H9 (cell line): ENCODE results near the gene IGFBP3. TPM values are rescaled to one million over a fixed set of nuclear protein-coding genes. Genes with fewer than 3 reads are reported as not detected.

ENCODE experiments used
- DNase-seq: peaks from one replicate; pipeline ENCODE4 v3.0.0-alpha.2; 2017
- H2AFZ ChIP-seq: one replicate; pipeline ENCODE4 v1.6.1; 2013; ENCODE audit warnings: mild to moderate bottlenecking, low read length, control low read depth, moderate library complexity
- H2AK5ac ChIP-seq: 2 replicates; pipeline ENCODE4 v1.6.1; 2013; ENCODE audit warnings: low read length, control low read depth, mixed read lengths; ENCODE audit not compliant: insufficient read length
- H2BK120ac ChIP-seq: one replicate; pipeline ENCODE4 v1.6.1; 2013; ENCODE audit warnings: low read depth, mild to moderate bottlenecking, low read length, control low read depth, inconsistent platforms; ENCODE audit not compliant: poor library complexity, severe bottlenecking
- H2BK12ac ChIP-seq: 2 replicates; pipeline ENCODE4 v1.6.1; 2013; ENCODE audit warnings: low read length, control low read depth, mixed read lengths, low read depth; ENCODE audit not compliant: insufficient read length
- H2BK15ac ChIP-seq: 2 replicates; pipeline ENCODE4 v1.6.1; 2013; ENCODE audit warnings: low read depth, low read length, control low read depth
- H2BK20ac ChIP-seq: one replicate; pipeline ENCODE4 v1.6.1; 2013; ENCODE audit warnings: low read depth, mild to moderate bottlenecking, low read length, control low read depth, inconsistent platforms; ENCODE audit not compliant: poor library complexity, severe bottlenecking
- H2BK5ac ChIP-seq: 2 replicates; pipeline ENCODE4 v1.6.1; 2013; ENCODE audit warnings: low read length, control low read depth, mixed read lengths; ENCODE audit not compliant: insufficient read length
- H3K14ac ChIP-seq: 2 replicates; pipeline ENCODE4 v1.6.1; 2013; ENCODE audit warnings: low read length, control low read depth; ENCODE audit not compliant: insufficient read depth
- H3K18ac ChIP-seq: 2 replicates; pipeline ENCODE4 v1.6.1; 2013; ENCODE audit warnings: low read depth, mild to moderate bottlenecking, mixed read lengths, low read length, control low read depth; ENCODE audit not compliant: insufficient read length
- H3K23ac ChIP-seq: 2 replicates; pipeline ENCODE4 v1.6.1; 2013; ENCODE audit warnings: low read length, control low read depth, mixed read lengths, low read depth; ENCODE audit not compliant: insufficient read length
- H3K23me2 ChIP-seq: 2 replicates; pipeline ENCODE4 v1.6.1; 2013; ENCODE audit warnings: low read depth, mild to moderate bottlenecking, mixed read lengths, low read length, control low read depth; ENCODE audit not compliant: insufficient read length, poor library complexity, severe bottlenecking
- H3K27ac ChIP-seq: 2 replicates; pipeline ENCODE4 v1.5.1; 2013; ENCODE audit warnings: low read length, control low read depth, mixed read lengths, low read depth; ENCODE audit not compliant: insufficient read length
- H3K27me3 ChIP-seq: 2 replicates; pipeline ENCODE4 v1.6.1; 2013; ENCODE audit warnings: low read length, control low read depth, inconsistent platforms; ENCODE audit not compliant: insufficient read depth
- H3K4ac ChIP-seq: 2 replicates; pipeline ENCODE4 v1.6.1; 2013; ENCODE audit warnings: low read depth, mild to moderate bottlenecking, control low read depth, inconsistent platforms, low read length, moderate library complexity
- H3K4me1 ChIP-seq: 2 replicates; pipeline ENCODE4 v1.6.1; 2013; ENCODE audit warnings: low read length, control low read depth, inconsistent platforms; ENCODE audit not compliant: insufficient read depth
- H3K4me2 ChIP-seq: 2 replicates; pipeline ENCODE4 v1.6.1; 2013; ENCODE audit warnings: low read length, control low read depth, mixed read lengths; ENCODE audit not compliant: insufficient read length, insufficient read depth
- H3K56ac ChIP-seq: 2 replicates; pipeline ENCODE4 v1.6.1; 2013; ENCODE audit warnings: low read depth, mild to moderate bottlenecking, mixed read lengths, low read length, control low read depth; ENCODE audit not compliant: insufficient read length
- H3K79me1 ChIP-seq: 2 replicates; pipeline ENCODE4 v1.6.1; 2013; ENCODE audit warnings: low read depth, mild to moderate bottlenecking, moderate library complexity, low read length, control low read depth, inconsistent platforms; ENCODE audit not compliant: insufficient read depth, poor library complexity, severe bottlenecking
- H3K79me2 ChIP-seq: 2 replicates; pipeline ENCODE4 v1.6.1; 2013; ENCODE audit warnings: low read length, control low read depth, inconsistent platforms; ENCODE audit not compliant: insufficient read depth
- H3K9ac ChIP-seq: 2 replicates; pipeline ENCODE4 v1.6.1; 2013; ENCODE audit warnings: low read length, control low read depth, mixed read lengths; ENCODE audit not compliant: insufficient read length; ENCODE audit errors: extremely low read depth
- H3K9me3 ChIP-seq: one replicate; pipeline ENCODE4 v1.6.1; 2013; ENCODE audit warnings: low read depth, low read length, inconsistent platforms; ENCODE audit not compliant: control insufficient read depth
- H3T11ph ChIP-seq: one replicate; pipeline ENCODE4 v1.6.1; 2013; ENCODE audit warnings: mild to moderate bottlenecking, low read length, control low read depth, inconsistent platforms
- H4K20me1 ChIP-seq: one replicate; pipeline ENCODE4 v1.6.1; 2013; ENCODE audit not compliant: control insufficient read depth, insufficient read length, insufficient read depth
- H4K5ac ChIP-seq: 2 replicates; pipeline ENCODE4 v1.6.1; 2013; ENCODE audit warnings: low read depth, mild to moderate bottlenecking, mixed read lengths, low read length, control low read depth; ENCODE audit not compliant: insufficient read length
- H4K8ac ChIP-seq: replicated peaks from 2 replicates; pipeline ENCODE4 v1.6.1; 2013; ENCODE audit warnings: low read length, control low read depth, mixed read lengths, low read depth; ENCODE audit not compliant: insufficient read length
- H4K91ac ChIP-seq: 2 replicates; pipeline ENCODE4 v1.6.1; 2013; ENCODE audit warnings: low read depth, mild to moderate bottlenecking, moderate library complexity, mixed read lengths, low read length, control low read depth; ENCODE audit not compliant: insufficient read length
- H3K27ac Mint-ChIP-seq, 3 experiments: 2 replicates in 2 of 3; 3 replicates in 1 of 3; pipeline ENCODE4 v1.8.0; 2020 to 2021; ENCODE audit warnings: mixed read lengths in 3 of 3, mild to moderate bottlenecking in 1 of 3, moderate library complexity in 1 of 3
- H3K27me3 Mint-ChIP-seq: 2 replicates; pipeline ENCODE4 v1.8.0; 2021; ENCODE audit warnings: low read depth, mild to moderate bottlenecking, moderate library complexity, mixed read lengths
- H3K36me3 Mint-ChIP-seq, 3 experiments: 2 replicates in 2 of 3; 3 replicates in 1 of 3; pipeline ENCODE4 v1.8.0; 2020 to 2021; ENCODE audit warnings: low read depth in 3 of 3, mixed read lengths in 3 of 3; ENCODE audit not compliant: insufficient read depth in 1 of 3
- H3K4me1 Mint-ChIP-seq, 2 experiments: 2 replicates each; pipeline ENCODE4 v1.8.0; 2020; ENCODE audit warnings: mixed read lengths in 2 of 2
- H3K4me3 Mint-ChIP-seq, 2 experiments: 2 replicates in 1 of 2; 3 replicates in 1 of 2; pipeline ENCODE4 v1.8.0; 2020 to 2021; ENCODE audit warnings: mild to moderate bottlenecking in 2 of 2, mixed read lengths in 2 of 2, moderate library complexity in 1 of 2
- H3K9me3 Mint-ChIP-seq, 2 experiments: 2 replicates in 1 of 2; 3 replicates in 1 of 2; pipeline ENCODE4 v1.8.0; 2020; ENCODE audit warnings: mild to moderate bottlenecking in 2 of 2, mixed read lengths in 2 of 2, moderate library complexity in 1 of 2
- CTCF ChIP-seq: fragments of 200-600 bp; sonication (generic); conservative IDR thresholded peaks from 3 replicates; pipeline ENCODE4 v1.8.0; 2021; ENCODE audit warnings: antibody characterized with exemption, mild to moderate bottlenecking
- WGBS: extraction: QIAGEN DNeasy Blood & Tissue Kit; methylation state at CpG from one replicate; pipeline ENCODE4 v1.1.7; 2013; ENCODE audit warnings: missing lambda C conversion rate, low lambda C conversion rate, mixed read lengths; ENCODE audit not compliant: insufficient read length; ENCODE audit errors: extremely low coverage; 5-methylcytosine and 5-hydroxymethylcytosine counted together
- total RNA-seq: library from RNA; stranded (reverse); gene quantifications from 2 replicates; pipeline ENCODE4 v1.2.1, GENCODE V29; 2021

IGFBP3 gene
- total RNA-seq, 1 experiment from 2014 or later, result 10.0 TPM

- Histone ChIP-seq H3K79me2 (no peaks in the 10 kb centered on the region), H3K23me2 (no peaks in the 10 kb centered on the region), H4K5ac (no peak overlapping the region), H3K27ac (no peak overlapping the region), H2BK12ac (no peak overlapping the region), H3K4ac (no peak overlapping the region), H3T11ph (no peak overlapping the region), H2AK5ac (no peak overlapping the region), H3K4me1 (peaks cover 9% of the 10 kb centered on the region), H2AFZ (no peak overlapping the region), H3K9ac (no peak overlapping the region), H3K56ac (no peak overlapping the region), H3K18ac (no peak overlapping the region), H3K4me2 (no peak overlapping the region), H4K20me1 (no peaks in the 10 kb centered on the region), H2BK15ac (no peak overlapping the region), H3K27me3 (peaks cover 14% of the 10 kb centered on the region; the same call in 1 of the 2 replicates), H2BK20ac (no peak overlapping the region), H2BK120ac (no peak overlapping the region), H3K79me1 (no peaks in the 10 kb centered on the region), H2BK5ac (no peak overlapping the region), H4K8ac (no peak overlapping the region), H3K14ac (no peak overlapping the region; the same call in 1 of the 2 replicates), H3K9me3 (no peaks in the 10 kb centered on the region), H4K91ac (no peak overlapping the region), H3K23ac (no peak overlapping the region)
- peaks cover 73% of the 10 kb centered on the region for H3K27me3 Mint-ChIP-seq
- H3K4me3 Mint-ChIP-seq, result no peak overlapping the region
- H3K27ac Mint-ChIP-seq, result no peak overlapping the region
- H3K4me1 Mint-ChIP-seq, result peaks cover 23 to 24% of the 10 kb centered on the region in 2 experiments
- peaks cover 0 to 2% of the 10 kb centered on the region in 2 experiments; a peak in 2 of 5 replicates for H3K9me3 Mint-ChIP-seq
- WGBS, result no CpG with 5 or more reads among the region's 7 CpGs
- no peak for TF ChIP-seq CTCF
- no peak for DNase-seq
- no peaks in the 10 kb centered on the region for H3K36me3 Mint-ChIP-seq
Measured at GRCh38 chr7:45885264-45885882, 35.7 kb downstream of the IGFBP3 start.
